Epidermal melanocyte (primary cell): ENCODE measurements around the gene CSMD2.

Experiments used
- DNase-seq: peaks from one replicate; pipeline ENCODE4 v3.0.0; 2011; ENCODE audit warnings: low spot score; ENCODE audit not compliant: insufficient read length

CSMD2 gene

DNA sequence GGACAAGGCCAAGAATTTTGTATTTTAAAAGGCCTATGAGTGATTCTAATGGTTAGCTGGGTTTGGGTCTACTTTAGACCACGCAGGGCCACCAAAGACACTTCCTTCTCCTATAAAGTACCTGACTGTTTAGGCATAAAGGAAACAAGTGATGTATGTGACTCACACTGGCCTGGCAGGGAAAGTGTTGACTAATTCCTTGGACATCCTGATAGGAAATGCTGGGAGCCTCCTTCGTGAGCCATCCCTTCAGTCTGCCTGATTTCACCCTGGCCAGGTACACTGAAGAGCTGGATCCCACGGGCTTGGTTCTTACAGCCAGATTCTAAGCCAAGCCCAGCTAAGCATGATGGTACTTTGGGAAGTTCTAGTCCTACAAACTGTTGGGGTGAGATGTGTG lies 401.6 kb downstream of the CSMD2 start:
- DNase-seq = no peak

DNA sequence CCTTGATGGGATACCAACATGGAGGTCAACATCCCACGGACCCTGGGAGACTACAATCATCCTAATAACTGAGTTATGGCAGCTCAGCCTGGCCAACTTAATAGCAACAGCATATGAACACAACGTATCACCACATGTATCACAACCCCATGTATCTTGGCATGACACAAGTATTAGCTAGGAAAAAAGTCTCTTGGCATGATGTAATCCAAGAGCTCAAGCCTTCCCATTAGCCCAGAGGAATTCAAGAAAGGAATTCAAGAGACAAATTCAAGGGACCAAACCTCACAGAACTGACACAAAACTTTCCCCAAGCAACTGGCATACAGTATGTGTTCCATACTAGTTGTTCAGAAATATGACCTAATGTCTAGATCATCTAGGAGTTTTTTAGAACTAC lies 402.1 kb downstream of the CSMD2 start:
- no peak for DNase-seq

DNA sequence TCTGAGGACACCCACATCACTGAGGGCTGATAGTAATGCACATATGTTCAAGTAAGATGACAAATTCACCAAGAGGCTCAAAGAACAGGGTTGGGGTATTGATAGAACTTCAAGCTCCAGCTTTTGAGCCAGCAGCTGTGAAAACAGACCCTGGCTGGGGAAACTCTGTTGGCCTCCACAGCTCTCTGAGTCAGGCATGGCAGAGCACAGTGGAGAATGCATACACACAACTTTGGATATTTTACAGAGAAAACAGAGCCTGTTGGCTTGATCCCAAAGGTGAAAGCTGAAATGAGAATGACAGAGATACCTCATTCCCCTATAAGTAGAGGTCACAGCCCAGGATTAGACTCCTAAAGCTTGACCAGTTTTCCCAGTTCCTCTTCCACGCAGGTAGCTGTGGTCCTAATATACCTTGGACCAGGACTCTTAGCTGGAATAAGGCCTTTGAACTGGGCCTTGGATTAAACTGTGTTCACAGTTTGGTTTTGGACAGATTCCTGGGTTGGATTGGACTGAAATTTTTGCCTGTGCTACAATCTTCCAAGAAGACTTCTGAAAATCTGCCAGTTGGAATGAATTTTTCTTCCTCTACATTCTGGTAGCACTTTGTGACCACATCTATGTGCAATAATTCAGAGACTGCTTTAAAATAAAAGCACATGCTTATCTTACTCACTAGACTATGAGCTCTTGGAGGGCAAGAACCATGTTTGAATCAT lies 402.8 kb downstream of the CSMD2 start:
- DNase-seq = no peak

DNA sequence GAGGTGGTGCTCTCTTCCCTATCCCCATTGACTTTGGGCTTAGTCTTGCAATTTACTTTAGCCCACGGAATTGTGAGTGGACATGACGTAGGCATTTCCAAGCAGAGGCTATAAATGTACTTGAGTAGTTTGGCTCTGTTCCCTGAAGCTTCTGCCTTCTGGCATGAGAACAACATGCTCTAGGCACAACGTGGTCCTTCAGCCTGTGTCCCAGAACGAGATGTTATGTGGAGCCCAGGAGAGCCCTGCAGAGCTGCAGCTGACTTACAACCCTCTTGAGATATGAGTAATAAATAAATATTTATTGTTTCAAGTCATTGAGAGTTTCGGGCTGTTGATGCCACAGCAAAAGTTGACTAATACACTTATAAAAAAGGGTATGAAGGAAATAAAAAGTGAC lies 406.3 kb downstream of the CSMD2 start:
- no peak for DNase-seq

DNA sequence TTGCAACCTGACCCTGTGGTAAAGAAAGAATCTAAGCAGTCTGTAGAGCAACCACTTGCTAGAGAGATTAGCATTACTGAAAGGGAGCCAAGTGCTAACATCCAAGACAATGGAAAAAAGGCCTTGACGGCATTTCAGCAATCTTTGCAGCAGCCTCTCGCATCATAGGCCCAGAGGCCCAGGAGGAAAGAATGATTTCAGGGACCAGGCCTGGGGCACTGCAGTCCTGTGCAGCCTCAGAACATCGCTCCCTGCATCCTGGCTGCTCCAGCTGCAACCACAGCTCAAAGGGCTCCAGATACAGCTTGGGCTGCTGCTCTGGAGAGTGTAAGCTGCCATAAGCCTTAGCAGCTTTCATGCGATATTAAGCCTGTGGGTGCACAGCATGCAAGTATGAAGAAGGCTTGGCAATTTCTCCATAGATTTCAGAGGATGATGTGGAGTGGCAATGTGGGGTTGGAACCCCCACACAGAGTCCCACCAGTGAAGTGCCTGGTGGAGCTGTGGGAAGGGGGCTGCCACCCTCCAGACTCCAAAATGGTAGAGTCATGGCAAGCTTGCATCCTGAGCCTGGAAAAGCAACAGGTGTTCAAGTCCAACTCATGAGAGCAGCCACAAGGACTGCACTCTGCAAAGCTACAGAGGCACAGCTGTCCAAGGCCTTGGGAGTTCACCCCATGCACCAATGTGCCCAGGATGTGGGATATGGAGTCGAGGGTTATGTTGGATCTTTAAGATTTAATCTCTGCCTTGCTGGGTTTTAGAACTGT lies 411.8 kb downstream of the CSMD2 start:
- DNase-seq = no peak

DNA sequence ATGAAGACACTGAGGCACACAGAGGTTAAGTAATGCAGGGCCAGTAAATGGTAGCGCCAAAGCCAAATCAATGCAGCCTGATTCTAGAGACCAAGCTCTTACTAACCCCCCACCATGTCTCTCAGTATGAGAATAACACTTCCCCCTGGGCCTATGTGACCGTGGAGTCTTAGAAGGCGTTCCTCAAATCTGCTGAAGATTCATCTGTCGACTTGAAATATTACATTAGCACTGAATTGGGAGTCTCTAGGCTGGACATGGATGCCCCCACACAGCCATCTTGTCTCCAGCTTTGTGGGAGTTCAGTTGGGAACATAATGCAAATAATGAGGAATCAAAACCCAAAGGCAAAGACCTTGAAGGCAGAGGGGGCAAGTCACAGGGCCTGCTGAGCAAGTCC lies 419.1 kb downstream of the CSMD2 start:
- no peak for DNase-seq

DNA sequence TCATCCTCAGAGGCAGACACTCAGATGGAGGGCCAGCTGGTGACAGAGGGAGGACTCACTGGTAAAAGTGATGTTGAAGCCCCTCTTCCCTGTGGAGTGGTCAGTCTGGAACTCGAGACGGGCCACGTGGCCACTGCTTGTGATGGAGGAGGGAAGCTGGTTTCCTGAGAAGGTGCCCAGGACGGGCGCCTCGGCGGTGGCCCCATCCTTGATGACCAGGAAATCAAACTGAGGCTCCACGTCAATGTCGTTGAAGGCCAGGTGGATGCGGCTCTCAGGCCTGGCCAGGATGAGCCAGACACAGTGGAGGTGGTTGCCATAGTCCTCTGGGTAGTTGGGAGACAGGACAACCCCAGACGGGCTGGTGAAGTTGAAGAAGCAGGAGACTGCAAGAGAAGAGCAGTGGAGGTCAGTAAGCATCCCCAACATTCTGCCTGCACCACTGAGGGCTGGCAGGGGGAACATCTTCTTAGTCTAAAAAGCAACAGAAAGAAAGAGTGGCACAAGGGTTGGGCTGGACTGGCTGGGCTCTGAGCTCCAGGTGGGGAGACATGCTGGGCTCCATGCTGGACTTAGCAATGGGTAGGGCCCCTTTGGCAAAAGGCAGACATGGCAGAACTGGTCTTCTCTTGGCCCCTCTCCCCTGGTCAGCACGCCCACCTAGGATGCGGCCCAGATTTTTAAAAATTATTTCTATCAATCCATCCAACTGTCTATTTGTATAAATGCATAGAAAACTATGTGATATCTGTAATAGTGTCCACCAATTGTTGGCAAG lies 421.6 kb downstream of the CSMD2 start:
- DNase-seq = no peak

DNA sequence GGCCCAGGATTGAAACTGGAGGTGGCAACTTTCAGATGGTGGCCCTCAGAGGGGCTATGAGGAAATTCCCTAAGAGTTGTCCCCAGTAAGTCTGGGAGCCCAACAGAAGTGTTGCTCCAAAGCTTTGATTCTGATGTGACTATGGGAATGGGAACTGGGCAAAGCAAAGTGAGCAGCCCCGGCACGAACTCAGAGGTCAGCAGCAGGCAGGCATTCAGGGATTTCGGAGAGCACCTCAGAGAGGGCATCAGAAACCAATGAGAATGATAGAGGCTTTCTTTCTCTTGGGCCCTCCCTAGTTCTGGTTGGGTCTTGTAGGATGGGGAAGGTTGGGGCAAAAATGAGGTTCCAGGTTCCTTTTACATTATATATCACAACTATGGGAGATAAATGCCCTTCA lies 422.4 kb downstream of the CSMD2 start:
- DNase-seq = no peak

DNA sequence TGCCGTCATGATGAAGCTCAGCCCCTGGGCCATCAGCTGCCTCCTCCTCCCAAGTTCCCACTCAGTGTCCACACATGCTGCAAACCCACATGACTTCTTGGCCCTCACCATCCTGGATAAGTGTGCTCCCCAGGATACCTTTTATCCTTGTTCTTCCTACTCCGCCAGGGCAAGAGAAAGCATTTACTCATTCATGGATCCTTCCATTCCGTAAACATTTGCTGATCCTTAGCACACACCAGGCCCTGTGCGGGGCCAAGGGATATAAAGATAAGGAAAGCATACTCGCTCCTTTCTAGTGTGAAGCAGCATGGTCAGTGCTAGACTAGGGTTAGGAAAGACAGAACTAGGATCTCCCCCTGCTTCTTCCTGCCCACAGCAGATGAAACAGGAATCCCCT lies 423.3 kb downstream of the CSMD2 start:
- DNase-seq = no peak

DNA sequence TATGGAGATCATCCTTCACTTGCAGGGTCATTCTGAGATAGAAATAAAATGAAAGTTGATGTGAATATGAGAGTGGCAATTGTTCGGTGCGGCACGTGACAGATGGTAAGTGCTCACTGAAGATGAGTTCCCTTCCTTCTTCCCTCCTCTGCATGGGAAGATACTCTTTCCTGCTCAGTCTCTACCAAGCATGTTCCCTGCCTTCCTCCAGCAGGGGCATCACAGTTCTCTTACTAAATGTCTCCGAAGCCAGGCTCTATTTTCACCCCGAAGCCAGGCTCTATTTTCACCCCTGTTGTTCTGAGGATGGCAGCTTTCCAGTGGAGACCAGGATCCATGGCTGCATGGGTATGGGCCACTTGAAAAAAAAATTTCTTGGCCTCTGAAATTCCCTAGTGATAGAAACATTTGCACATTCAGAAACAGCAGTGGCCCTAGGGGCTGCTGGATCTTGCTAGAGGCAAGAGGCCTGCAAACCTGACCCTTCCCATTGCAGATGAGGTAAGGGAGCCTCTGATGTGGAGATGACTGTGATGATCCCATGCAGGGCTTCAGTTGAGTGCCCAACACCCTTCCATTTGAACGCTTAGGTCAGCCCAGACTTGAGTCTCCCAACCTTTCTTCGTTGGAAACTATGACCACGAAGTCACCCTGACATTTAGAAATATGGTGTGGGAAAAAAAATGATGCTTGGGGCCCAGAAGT lies 424.8 kb downstream of the CSMD2 start:
- no peak for DNase-seq

DNA sequence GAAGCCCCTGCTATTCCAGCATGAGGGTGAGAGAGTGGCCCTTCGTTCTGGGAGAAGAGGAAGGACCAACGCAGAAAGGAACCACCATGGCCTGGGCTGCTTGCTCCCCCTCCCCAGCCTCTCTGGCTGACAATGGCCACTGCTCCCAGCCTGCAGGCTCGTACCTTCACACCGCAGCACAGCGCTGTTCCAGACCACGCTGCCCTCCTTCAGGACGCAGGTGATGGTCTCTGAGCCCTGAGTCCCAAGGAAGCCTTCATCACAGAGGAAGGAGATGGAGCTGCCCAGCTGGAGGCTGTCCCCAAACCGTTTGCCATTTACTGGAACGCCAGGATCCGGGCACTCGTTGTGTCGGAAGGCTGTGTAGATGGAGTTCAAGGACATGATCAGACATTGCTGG lies 426.1 kb downstream of the CSMD2 start:
- DNase-seq = no peak

DNA sequence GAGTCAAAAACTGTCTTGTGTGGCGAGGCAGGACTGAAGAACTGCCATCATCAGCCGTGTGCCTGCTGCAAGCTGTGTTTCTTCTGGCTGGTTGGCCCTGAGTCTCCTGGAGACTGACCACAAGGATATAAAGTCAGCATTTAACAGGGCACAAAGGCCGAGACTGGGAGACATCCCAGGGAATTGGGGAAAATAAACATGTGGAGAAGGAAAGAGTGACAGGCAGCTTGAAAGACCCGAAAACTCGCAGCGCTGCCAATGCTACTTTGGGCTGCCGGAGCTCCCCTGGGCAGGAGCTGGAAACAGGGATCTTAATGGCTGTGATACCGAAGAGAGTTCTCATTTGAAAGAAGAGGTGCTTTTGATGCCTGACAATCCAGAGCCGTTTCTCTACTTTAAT lies 426.5 kb downstream of the CSMD2 start:
- DNase-seq = no peak

DNA sequence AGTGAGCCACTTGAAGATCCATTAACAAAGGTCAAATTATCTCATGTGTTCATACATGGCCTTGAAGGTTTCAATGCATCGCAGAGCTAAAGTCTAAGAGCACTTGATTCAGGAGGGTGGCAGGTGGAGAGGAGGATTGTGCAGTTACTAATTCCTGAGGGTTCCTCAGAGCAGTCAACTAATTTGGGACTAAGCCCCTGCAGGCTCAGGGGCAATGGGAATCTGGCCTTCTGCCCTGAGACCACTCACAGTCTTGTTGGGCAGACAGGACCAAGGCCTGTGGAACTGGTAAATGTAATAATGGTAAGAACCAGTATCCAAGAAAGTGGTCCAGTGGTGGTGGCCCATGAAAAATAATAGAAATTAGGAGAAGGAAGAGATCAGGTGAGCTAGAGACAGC lies 428.5 kb downstream of the CSMD2 start:
- no peak for DNase-seq

DNA sequence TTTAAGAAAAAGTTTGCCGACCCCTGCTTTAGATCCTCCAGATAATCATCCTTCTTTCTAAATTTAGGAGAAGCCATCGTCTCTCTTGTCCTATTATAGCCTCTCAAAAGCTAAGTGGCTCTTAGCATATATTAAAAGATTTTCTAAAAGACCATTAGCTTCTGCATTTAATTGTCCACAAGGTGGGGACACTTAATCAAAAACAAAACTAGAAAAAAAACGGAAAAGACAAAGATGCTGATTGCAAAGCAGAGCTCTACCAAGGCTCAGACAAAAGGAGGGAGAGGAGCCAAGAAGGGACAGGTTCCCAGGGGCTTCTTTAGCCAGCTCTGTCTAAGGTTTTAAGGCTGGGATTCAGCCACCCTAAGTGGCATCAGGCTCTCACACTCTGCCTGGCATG lies 429.4 kb downstream of the CSMD2 start:
- DNase-seq = no peak

DNA sequence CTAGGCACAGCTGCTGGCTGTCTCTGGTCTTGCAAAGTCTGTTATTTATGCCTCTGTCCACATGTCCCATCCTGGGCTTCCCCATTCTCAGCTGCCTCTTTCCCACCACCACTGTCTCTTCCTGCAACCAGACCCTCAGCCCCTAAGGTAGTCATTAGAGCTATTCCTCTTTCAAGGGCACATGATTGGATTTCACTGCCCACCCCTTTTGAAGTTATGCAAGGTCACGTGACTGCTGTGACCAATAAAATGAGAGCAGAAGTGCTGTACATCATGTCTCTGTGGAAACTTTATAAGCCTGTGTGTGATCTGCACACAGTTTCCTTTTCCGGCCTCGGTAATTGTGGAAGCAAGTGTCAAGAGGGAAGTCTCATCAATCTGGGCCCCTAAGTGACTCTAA lies 437.7 kb downstream of the CSMD2 start:
- no peak for DNase-seq

DNA sequence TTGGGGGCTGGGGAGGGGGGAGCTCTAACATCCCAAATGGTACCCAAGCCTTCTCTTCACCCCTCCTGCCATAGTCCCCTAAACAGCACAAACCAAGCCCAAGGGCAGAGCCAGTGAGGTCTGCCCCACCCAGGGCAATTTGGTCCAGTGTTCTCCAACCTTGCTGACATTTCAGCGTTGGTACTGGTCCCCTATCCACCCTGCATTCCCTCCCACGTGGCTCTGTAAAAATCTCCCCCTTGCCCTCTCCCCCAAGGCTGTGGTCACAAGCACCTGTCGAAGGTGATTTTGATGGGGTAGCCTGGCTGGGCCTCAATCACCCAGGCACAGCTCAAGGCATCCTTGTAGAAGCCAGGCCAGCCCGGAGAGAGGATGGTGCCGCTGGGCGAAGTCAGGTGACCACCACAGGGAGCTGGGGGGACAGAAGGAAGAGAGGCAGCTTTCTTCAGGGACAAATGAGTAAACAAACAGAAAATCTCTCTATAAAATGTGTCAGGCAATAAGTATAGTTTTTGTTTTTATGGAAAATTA lies 438.7 kb downstream of the CSMD2 start:
- no peak for DNase-seq

DNA sequence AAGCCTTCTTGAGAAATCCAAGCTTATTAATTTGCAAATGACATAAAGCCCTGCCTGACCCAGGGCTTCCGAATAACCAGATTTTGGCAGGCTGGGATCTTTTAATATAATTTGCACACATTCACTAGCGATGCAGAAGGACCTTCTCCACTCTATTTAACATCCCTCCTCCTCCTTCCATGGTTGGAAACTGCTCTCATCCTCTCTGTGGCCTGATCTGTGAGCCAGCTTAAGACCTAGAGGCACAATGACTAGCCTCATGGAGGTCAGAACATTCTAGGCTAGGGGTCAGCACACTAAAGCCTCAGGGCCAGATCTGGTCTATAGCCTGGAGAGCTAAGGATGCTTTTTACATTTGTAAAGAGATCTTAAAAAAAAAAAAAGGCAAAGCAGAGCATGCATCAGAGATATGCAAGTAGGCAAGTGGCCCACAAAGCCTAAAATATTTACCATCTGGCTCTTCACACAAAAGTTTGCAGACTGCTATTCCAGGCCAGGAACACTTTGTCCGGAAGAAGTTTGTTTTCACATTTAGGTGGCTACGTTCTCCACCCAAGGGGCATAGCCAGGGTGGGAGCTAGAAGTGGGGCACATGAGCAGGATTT lies 439.4 kb downstream of the CSMD2 start:
- DNase-seq = no peak

DNA sequence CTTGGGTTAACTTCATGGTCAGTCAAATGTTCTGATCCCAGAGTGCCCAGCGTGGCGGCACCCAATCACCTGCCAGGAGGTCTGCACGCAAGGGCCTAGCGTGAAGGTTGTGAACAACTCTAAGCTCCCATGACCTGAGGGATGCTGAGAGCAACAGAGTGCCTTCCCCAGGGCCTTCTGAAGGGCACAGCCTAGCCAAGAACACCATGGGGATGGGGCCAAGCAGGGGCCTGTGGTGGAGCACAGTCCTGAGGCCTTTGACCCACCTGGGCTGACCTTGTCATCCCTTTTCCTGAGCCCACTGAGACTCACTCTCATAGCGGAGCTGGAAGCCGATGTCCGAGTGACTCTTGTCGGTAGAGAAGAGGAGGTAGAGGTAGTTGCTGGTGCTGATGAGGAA lies 440.0 kb downstream of the CSMD2 start:
- DNase-seq = no peak

DNA sequence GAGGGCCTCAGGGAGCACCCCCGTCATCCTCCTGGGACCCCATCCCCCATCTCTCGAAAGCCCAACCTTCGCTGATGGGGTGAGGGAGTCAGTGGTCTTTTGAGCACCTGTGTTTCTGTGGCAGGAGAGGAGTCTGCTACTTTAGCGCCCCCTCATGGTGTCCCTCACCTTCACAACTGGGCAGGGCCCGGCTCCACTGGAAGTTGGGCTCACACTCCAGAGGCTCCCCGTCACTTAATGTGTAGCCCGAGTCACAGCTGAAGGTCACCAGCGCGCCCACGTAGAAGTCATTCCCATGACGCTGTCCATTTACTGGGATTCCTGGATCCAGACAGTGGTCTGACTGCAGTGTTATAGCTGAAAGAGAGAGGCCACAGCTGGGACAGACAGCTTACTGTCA lies 440.7 kb downstream of the CSMD2 start:
- no peak for DNase-seq

DNA sequence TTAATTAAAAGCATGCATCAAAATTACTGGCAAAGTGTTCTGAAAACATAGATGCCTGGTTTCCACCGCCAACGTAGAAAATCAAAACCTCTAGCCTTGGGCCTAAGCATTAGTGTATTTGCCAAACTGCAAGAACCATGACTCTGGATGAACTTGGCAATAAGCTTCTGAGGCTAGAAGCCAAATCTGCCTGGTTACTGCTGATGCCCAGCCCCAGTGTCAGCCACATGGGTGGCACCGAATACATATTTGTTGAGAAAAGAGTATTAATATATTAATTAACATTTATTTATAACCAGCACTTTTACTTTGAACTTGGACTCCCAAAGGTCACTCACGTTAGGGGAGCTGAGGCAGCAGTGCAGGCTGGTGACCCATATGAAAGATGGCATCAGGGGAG lies 441.8 kb downstream of the CSMD2 start:
- no peak for DNase-seq

DNA sequence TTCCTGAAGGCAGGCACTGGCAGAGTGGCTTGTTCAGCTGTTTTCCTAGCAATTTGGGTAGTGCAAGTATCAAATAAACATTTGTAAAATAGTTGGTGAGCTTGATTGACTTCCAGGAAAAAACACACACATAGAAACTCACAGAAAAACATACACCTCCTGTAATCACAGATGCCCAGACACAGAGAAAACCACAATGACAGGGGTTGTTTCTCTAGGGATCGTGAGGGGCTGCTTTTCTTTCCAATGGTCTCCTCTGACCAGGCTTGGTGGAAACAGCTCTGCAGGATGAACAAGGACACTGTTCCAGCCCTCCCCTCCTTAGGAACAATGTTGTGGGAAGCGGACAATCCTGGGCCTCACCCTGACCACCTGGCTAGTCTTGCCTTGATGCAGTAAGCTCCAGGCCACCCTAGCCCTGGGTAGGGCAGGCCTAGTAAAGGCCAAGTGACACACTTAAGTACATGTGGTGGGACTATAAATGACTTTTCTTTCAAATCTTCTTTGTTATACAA lies 443.7 kb downstream of the CSMD2 start:
- DNase-seq = no peak
